Ascending aorta (tissue), 2 donors: Measurements from ENCODE around the gene NLGN4X. TPM values are rescaled to one million over a fixed set of nuclear protein-coding genes. Genes with fewer than 3 reads are reported as not detected.
A peak's percentile ranks its signal among the peaks of the same experiment; 100 is the strongest.

Experiments
- DNase-seq, 2 donors: peaks; one replicate each; pipeline ENCODE4 v3.0.0-alpha.2; 2019; ENCODE audit warnings: low spot score in 2 of 2
- H3K27ac ChIP-seq, 2 donors: fragments of 200-600 bp; sonication (generic); one replicate each; pipeline ENCODE4 v1.5.1; 2016 to 2017; ENCODE audit warnings: mild to moderate bottlenecking in 1 of 2
- H3K27me3 ChIP-seq: fragments of 200-600 bp; sonication (generic); one replicate; pipeline ENCODE4 v1.5.1; 2017
- H3K36me3 ChIP-seq, 2 donors: fragments of 200-600 bp; sonication (generic); one replicate each; pipeline ENCODE4 v1.5.1; 2016
- H3K4me1 ChIP-seq, 2 donors: fragments of 200-600 bp; sonication (generic); one replicate each; pipeline ENCODE4 v1.5.1; 2016 to 2017; ENCODE audit warnings: mild to moderate bottlenecking in 1 of 2
- H3K4me3 ChIP-seq, 2 donors: fragments of 200-600 bp; sonication (generic); one replicate each; pipeline ENCODE4 v1.5.1; 2016 to 2017; ENCODE audit warnings: mild to moderate bottlenecking in 1 of 2
- H3K9me3 ChIP-seq, 2 donors: fragments of 200-600 bp; sonication (generic); one replicate each; pipeline ENCODE4 v1.5.1; 2016
- intact Hi-C: fragments of 100-400 bp; cut with DNase I; formaldehyde crosslinking; loops from one replicate; pipeline ENCODE4 v1.15.1; 2023
- total RNA-seq: library from RNA; depleted of rRNA; stranded (reverse); fragments of >200 nt; gene quantifications from one replicate; pipeline ENCODE4 v1.1.0, GENCODE V29; 2016
- TF ChIP-seq, protein P1 (sequence below), 3 experiments: fragments of 200-600 bp in 2 of 3; fragments of 450-650 bp in 1 of 3; sonication (generic) in 2 of 3; IDR thresholded peaks; one replicate each; pipeline ENCODE4 v1.5.1; 2016 to 2019; ENCODE audit warnings: antibody characterized with exemption in 3 of 3, mild to moderate bottlenecking in 1 of 3, moderate library complexity in 1 of 3

NLGN4X gene
- total RNA-seq, 1 donor from 2014 or later = 1.4 TPM

GRCh38 chrX:6227935-6228334, 732 bp downstream of the NLGN4X start:
- TF ChIP-seq, protein P1, sequence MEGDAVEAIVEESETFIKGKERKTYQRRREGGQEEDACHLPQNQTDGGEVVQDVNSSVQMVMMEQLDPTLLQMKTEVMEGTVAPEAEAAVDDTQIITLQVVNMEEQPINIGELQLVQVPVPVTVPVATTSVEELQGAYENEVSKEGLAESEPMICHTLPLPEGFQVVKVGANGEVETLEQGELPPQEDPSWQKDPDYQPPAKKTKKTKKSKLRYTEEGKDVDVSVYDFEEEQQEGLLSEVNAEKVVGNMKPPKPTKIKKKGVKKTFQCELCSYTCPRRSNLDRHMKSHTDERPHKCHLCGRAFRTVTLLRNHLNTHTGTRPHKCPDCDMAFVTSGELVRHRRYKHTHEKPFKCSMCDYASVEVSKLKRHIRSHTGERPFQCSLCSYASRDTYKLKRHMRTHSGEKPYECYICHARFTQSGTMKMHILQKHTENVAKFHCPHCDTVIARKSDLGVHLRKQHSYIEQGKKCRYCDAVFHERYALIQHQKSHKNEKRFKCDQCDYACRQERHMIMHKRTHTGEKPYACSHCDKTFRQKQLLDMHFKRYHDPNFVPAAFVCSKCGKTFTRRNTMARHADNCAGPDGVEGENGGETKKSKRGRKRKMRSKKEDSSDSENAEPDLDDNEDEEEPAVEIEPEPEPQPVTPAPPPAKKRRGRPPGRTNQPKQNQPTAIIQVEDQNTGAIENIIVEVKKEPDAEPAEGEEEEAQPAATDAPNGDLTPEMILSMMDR (IDR thresholded peaks at IDR 0.05) = no peak
- peak overlapping the region in 1 of 2 donors; percentile 26 for H3K4me3 ChIP-seq
- H3K4me1 ChIP-seq = no peaks in the 10 kb centered on the region
- no peak for DNase-seq
- no peak overlapping the region for H3K27ac ChIP-seq
- H3K27me3 ChIP-seq = no peaks in the 10 kb centered on the region
- no peaks in the 10 kb centered on the region for H3K9me3 ChIP-seq
- H3K36me3 ChIP-seq = no peaks in the 10 kb centered on the region
- intact Hi-C loops = no loop called here

- no peaks in the 10 kb centered on the region for H3K4me1 ChIP-seq
- TF ChIP-seq, protein P1 (IDR thresholded peaks at IDR 0.05) = no peak
These were observed 1.2 kb downstream of the NLGN4X start for GRCh38 chrX:6227453-6227835.

GRCh38 chrX:6226596-6227452, 1.8 kb downstream of the NLGN4X start:
- H3K4me3 ChIP-seq = peak overlapping the region; percentile 26 to 28
- H3K4me1 ChIP-seq = no peaks in the 10 kb centered on the region
- no peak for DNase-seq
- intact Hi-C loops = no loop called here
- H3K27me3 ChIP-seq = no peaks in the 10 kb centered on the region
- TF ChIP-seq, protein P1 (IDR thresholded peaks at IDR 0.05) = no peak
- H3K36me3 ChIP-seq = no peaks in the 10 kb centered on the region
- no peaks in the 10 kb centered on the region for H3K9me3 ChIP-seq
- H3K27ac ChIP-seq = no peak overlapping the region

More at GRCh38 chrX:6227453-6227835, 1.2 kb downstream of the NLGN4X start:
- Histone ChIP-seq H3K4me3 (peak overlapping the region; percentile 26 to 28), H3K9me3 (no peaks in the 10 kb centered on the region), H3K36me3 (no peaks in the 10 kb centered on the region), H3K27ac (no peak overlapping the region), H3K27me3 (no peaks in the 10 kb centered on the region)
- DNase-seq = no peak
- intact Hi-C loops = no loop called here

DNA sequence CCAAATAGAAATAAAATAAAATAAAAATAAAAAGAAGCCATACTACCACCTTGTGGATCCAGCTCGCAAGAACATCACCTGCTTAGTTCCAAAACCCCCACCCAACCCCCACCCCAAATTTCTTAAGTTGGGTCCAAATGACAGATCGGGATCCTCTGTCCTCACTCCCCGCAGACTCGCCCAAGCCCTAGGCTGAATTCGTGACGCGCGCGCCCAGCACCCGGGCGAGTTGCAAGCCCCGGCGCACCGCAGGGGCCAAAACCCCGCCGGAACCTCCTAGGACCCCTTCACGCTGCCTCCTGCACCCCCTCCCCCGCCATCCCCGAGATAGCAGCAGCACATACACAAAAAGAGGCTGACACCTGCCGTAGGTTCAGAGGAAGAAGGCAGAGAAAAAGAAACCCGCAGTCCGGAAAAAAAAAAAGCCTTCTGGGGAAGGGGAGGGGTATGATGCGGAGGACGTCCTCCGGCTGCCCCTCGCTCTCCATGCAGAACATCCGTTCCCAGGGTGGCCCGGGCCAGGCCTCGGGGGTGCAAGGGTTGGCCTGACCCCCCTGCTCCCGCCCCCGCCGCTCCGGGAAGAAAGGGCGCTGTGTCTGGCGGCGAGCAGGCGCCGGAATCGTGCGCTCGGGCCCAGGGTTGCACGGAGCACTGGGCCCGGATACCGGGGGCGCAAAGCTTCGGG, 2.6 kb downstream of the NLGN4X start:
- no peaks in the 10 kb centered on the region for H3K4me1 ChIP-seq
- TF ChIP-seq, protein P1 (IDR thresholded peaks at IDR 0.05) = no peak
- intact Hi-C loops = no loop called here
- H3K27me3 ChIP-seq = no peaks in the 10 kb centered on the region
- peak overlapping the region; percentile 28 to 33 for H3K4me3 ChIP-seq
- no peaks in the 10 kb centered on the region for H3K36me3 ChIP-seq
- DNase-seq = no peak
- no peaks in the 10 kb centered on the region for H3K9me3 ChIP-seq
- no peak overlapping the region for H3K27ac ChIP-seq

DNA sequence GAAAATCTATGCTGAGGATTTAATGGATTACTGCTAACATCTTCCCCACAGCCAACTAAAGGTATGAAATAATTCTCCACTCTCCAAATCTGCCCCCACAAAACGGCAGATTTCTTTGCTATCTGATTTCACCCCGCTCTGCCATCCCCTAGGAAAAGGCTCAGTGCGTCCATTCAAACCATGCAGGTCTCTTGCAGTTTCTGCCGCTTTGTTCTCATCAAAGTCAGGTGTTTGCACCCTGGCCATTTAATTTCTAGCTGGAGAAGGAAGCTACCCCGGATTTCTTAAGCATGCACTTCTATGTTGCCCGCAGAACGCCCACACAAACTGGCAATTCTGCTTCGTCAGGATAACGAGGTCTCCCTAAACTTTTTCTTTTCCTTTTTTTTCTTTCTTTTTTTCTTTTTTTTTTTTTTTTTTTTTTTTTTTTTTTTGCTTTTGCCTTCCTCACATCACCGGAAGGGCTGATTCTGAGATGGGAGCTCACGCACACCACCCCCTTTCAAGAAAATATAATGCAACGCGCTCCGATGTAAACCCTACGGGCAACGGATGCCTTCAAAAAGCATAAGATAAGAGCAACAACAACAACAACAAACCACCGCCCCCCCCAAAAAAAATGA, 3.3 kb downstream of the NLGN4X start:
- H3K27ac ChIP-seq = no peak overlapping the region
- H3K36me3 ChIP-seq = no peaks in the 10 kb centered on the region
- H3K4me1 ChIP-seq = no peaks in the 10 kb centered on the region
- intact Hi-C loops = no loop called here
- TF ChIP-seq, protein P1 (IDR thresholded peaks at IDR 0.05) = no peak
- no peaks in the 10 kb centered on the region for H3K9me3 ChIP-seq
- H3K27me3 ChIP-seq = no peaks in the 10 kb centered on the region
- H3K4me3 ChIP-seq = no peak overlapping the region
- no peak for DNase-seq
